Testis (tissue), 2 donors: Measurements from ENCODE around the gene ACVRL1.

Source experiments
- CTCF ChIP-seq, 3 experiments: fragments of 450-650 bp in 2 of 3; fragments of 200-600 bp in 1 of 3; sonication (generic) in 1 of 3; IDR thresholded peaks; one replicate each; pipeline ENCODE4 v1.5.1; 2016 to 2019; ENCODE audit warnings: antibody characterized with exemption in 3 of 3, mild to moderate bottlenecking in 2 of 3, moderate library complexity in 1 of 3
- POLR2A ChIP-seq: fragments of 450-650 bp; IDR thresholded peaks from one replicate; pipeline ENCODE4 v1.6.1; 2017; ENCODE audit warnings: antibody characterized with exemption, mild to moderate bottlenecking, moderate library complexity

- TF ChIP-seq CTCF (IDR thresholded peaks at IDR 0.05) (no peak), POLR2A (no peak)
Observed at GRCh38 chr12:51943346-51943745, 36.0 kb downstream of the ACVRL1 start.
